Measurements from ENCODE around the gene ZNF467. TPM values are rescaled to one million over a fixed set of nuclear protein-coding genes. Genes with fewer than 3 reads are reported as not detected.

The ZNF467 gene
- total RNA-seq, 1 donor from 2014 or later: 7.0 TPM

- DNase-seq (ENCODE audit: low spot score): no peak
- intact Hi-C loops (cut with DNase I): no loop called here
These were observed 38.6 kb upstream of the ZNF467 start for GRCh38 chr7:149811831-149812490.

DNA sequence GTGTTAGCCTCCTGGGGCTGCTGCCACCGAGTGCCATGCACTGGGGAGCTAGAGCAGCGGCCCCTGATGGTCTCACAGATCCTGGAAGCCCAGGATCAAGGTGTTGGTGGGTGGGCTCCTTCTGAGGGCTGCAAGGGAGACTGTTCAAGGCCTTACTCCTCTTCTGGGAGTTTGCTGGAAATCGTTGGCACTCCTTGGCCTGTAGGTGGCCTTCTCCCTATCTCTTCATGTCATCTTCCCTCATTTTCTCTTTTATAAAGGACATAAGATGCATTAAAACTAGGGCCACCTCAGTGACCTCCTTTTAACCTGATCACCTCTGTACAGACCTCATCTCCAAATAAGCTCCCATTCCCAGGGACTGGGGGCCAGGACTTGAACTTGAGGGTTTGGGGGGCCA is 37.8 kb upstream of the ZNF467 start:
- no peak for DNase-seq (ENCODE audit: low spot score)
- intact Hi-C loops (cut with DNase I): no loop called here

DNA sequence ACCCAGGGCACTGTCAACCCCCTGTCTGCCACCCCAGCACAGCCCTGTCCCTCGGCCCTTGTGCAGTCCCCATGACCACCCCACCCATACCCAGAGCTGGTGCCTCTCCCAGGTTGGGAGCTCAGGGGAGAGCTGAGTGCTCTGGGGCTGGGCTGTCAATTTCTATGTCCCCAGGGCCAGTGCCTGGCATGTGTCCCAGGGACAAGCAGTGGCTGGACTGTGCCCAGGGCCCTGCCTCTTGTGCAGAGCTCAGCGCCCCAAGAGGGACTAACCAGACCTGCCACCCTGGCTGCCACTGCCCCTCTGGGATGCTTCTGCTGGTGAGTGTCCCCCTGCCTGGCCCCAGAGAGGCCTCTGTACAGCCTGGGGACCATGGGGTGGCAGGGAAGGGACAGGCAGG is 35.8 kb upstream of the ZNF467 start:
- intact Hi-C loops (cut with DNase I): no loop called here
- DNase-seq (ENCODE audit: low spot score): no peak

DNA sequence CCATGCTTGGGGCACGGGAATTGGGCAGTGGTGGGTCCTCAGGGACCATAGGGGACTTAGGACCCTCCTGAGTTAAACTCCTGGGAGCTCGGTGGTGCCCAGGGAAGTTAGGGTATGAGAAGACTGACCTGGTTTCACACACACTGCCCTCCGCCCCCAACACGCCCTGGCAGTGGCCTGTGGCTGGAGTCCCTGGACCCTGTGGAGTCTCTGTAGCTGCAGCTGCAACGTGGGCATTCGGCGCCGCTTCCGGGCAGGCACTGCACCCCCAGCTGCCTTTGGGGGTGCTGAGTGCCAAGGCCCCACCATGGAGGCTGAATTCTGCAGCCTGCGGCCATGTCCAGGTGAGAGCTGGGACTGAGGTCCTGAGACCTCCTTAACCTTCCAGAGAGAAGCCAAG is 34.9 kb upstream of the ZNF467 start:
- no peak for DNase-seq (ENCODE audit: low spot score)
- intact Hi-C loops (cut with DNase I): no loop called here

- DNase-seq (ENCODE audit: low spot score): no peak
These were observed 33.3 kb upstream of the ZNF467 start for GRCh38 chr7:149806726-149807125.

GRCh38 chr7:149804106-149804505 is 30.7 kb upstream of the ZNF467 start:
- intact Hi-C loops (cut with DNase I): no loop called here
- DNase-seq (ENCODE audit: low spot score): no peak

More at GRCh38 chr7:149806726-149807125, 33.3 kb upstream of the ZNF467 start:
- intact Hi-C loops (cut with DNase I): no loop called here

GRCh38 chr7:149803551-149804074 is 30.2 kb upstream of the ZNF467 start:
- DNase-seq (ENCODE audit: low spot score): no peak
- intact Hi-C loops (cut with DNase I): no loop called here

DNA sequence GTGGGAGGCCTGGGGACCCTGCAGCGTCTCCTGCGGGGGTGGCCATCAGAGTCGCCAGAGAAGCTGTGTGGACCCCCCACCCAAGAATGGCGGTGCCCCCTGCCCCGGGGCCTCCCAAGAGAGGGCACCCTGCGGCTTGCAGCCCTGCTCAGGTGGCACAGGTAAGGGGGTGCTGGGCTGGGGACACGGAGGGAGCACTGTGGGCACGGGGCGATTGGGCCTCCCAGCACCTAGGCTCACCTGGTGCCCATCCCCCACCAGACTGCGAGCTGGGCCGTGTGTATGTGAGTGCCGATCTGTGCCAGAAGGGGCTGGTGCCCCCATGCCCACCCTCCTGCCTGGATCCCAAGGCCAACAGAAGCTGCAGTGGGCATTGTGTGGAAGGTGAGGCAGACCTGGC is 29.6 kb upstream of the ZNF467 start:
- no peak for DNase-seq (ENCODE audit: low spot score)
- intact Hi-C loops (cut with DNase I): no loop called here

DNA sequence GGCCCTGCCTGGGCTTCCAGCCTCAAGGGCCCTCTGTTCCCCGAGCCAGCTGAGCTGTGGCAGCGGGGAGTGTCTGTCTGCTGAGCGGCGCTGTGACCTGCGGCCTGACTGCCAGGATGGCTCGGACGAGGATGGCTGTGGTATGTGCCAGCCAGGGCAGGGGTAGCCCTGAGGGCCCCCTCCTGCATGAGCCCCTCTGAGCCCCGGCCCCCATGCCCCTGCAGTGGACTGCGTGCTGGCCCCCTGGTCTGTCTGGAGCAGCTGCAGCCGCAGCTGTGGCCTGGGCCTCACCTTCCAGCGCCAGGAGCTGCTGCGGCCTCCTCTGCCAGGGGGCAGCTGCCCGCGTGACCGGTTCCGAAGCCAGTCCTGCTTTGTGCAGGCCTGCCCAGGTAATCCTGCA is 28.4 kb upstream of the ZNF467 start:
- DNase-seq (ENCODE audit: low spot score): no peak
- intact Hi-C loops (cut with DNase I): no loop called here

- intact Hi-C loops (cut with DNase I): no loop called here
- no peak for DNase-seq (ENCODE audit: low spot score)
These were observed 27.7 kb upstream of the ZNF467 start for GRCh38 chr7:149801002-149801566.

DNA sequence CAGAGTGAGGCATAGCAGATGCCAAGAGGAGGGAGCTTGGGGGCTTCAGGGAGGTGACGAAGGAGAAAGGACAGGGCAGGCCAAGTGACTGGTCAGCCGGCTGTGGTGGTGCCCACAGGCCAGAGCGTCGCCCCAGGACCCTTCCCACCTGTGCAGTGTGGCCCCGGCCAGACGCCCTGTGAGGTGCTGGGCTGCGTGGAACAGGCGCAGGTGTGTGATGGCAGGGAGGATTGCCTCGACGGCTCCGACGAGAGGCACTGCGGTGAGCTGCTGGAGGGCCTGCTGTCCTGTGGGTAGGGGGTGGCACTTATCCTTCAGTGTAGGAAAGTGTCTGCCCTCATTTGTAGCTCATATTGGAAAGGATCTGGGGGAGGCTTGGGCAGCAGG is 26.8 kb upstream of the ZNF467 start:
- intact Hi-C loops (cut with DNase I): no loop called here
- DNase-seq (ENCODE audit: low spot score): no peak

GRCh38 chr7:149799397-149800168 is 26.2 kb upstream of the ZNF467 start:
- intact Hi-C loops (cut with DNase I): no loop called here
- no peak for DNase-seq (ENCODE audit: low spot score)

GRCh38 chr7:149797771-149798170 is 24.4 kb upstream of the ZNF467 start:
- DNase-seq (ENCODE audit: low spot score): no peak
- intact Hi-C loops (cut with DNase I): no loop called here

- intact Hi-C loops (cut with DNase I): no loop called here
These were observed 23.0 kb upstream of the ZNF467 start for GRCh38 chr7:149796287-149796860.

GRCh38 chr7:149795126-149795525 is 21.7 kb upstream of the ZNF467 start:
- intact Hi-C loops (cut with DNase I): no loop called here

More at GRCh38 chr7:149796287-149796860, 23.0 kb upstream of the ZNF467 start:
- no peak for DNase-seq (ENCODE audit: low spot score)

DNA sequence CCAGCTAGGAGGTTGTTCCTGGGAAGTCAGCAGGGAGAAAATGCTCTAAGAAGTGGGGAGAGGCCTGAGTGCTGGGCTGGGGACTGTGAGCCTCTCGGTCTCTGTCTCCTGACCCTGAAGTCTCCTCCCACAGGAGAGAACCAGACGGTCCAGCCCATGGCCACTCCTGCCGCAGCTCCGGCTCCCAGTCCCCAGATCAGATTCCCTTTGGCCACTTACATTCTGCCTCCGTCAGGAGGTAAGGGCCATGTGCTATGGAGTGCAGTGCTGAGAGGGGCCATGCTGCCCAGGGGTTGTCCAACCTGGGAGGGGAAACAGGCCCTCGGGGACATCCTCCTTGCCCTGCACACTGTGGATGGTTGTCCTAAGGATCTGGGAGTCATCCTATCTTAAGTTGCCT is 21.3 kb upstream of the ZNF467 start:
- intact Hi-C loops (cut with DNase I): no loop called here
- no peak for DNase-seq (ENCODE audit: low spot score)

More at GRCh38 chr7:149795126-149795525, 21.7 kb upstream of the ZNF467 start:
- no peak for DNase-seq (ENCODE audit: low spot score)

DNA sequence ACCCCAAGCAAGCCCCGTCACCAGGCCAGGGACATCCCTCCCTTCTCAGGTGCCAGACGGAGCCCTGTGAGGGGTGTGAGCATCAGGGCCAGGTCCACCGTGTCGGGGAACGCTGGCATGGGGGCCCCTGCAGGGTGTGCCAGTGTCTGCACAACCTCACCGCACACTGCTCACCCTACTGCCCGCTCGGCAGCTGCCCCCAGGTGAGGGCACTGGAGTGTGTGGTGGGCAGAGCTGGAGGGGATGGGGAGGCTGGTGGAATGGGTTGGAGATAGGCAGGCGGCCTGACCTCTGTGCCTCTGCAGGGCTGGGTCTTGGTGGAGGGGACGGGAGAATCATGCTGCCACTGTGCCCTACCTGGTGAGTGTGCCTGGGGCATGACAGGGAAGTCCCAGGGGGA is 19.9 kb upstream of the ZNF467 start:
- no peak for DNase-seq (ENCODE audit: low spot score)
- intact Hi-C loops (cut with DNase I): no loop called here

DNA sequence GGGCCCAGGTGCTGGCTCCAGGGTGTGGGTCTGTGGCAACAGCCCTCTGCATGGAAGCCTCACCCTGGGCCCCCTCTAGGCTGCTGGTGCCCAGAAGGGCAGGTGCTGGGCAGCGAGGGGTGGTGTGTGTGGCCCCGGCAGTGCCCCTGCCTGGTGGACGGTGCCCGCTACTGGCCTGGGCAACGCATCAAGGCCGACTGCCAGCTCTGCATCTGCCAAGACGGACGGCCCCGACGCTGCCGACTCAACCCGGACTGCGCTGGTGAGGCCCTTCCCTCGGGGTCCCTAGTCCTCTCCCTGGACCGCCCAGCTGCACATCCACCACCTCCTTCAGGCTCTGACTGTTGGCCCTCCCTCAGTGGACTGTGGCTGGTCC is 18.8 kb upstream of the ZNF467 start:
- intact Hi-C loops (cut with DNase I): no loop called here

GRCh38 chr7:149791411-149792219 is 18.2 kb upstream of the ZNF467 start:
- DNase-seq (ENCODE audit: low spot score): no peak
- intact Hi-C loops (cut with DNase I): no loop called here

More for the DNA sequence above, 18.8 kb upstream of the ZNF467 start:
- no peak for DNase-seq (ENCODE audit: low spot score)

All from cardiac septum (tissue), 1 donor.